Amniotic stem cell (primary cell): ENCODE measurements around the gene DSCAML1.

Experiments used
- DNase-seq: peaks from one replicate; lab custom pipeline; 2025; lab: John Stamatoyannopoulos, UW

The DSCAML1 gene

DNA sequence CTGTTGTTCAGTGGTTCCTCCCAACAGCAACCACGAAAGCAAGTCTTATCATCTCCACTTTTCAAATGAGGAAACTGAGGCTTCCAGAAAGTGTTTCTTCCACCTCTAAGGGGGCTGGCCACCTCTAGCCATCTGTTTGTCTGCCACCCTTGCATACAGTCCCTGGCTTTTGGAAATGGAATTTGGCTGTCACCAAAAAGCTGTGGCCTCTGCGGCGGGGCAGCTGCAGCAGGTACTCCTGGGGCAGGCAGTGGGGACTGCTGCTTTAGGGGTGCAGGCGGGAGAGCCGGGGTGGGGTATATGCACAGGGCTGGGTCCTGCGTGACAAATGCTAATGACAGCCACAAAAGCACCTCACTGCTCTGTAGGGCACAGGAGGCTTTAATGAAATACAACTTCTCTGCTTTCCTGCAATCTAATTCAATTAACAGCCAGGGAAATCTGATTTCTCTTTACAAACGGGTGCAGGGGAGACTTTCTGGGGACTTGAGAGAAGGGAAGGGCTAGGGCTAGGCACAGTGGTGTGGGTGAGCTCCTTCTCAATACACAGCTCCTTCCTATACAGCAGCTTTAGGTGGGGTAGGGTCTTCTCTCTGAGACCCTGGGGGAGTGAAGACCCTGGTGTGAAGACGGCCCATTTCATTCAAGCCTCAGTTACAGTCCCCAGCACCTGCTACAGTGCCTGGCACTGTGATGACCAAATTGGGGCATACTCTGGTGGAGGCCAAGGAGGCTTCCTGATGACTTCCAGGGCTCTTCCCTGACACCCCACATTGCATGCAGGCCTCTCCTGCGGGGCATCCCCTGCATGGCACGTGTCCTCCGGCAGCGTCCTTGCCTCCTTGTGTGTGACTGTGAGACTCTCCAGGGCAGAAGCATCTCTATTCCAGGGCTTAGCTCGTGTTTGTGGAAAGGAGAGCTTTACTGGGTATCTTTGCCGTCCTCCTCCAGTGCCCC, 307.7 kb downstream of the DSCAML1 start:
- DNase-seq: no peak

DNA sequence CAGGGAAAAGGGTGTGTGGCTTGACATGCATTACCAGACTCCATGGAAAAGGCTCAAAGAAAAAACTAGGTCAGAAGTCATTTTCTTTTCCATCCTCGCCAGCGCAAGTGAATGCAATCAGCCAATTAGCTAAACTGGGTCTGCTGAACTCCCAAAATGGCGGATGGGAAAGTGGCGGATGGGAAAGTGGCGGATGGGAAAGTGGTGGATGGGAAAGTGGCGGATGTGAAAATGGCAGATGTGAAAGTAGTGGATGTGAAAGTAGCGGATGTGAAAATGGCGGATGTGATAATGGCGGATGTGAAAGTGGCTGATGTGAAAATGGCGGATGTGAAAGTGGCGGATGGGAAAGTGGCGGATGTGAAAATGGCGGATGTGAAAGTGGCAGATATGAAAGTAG, 311.0 kb downstream of the DSCAML1 start:
- DNase-seq: no peak

DNA sequence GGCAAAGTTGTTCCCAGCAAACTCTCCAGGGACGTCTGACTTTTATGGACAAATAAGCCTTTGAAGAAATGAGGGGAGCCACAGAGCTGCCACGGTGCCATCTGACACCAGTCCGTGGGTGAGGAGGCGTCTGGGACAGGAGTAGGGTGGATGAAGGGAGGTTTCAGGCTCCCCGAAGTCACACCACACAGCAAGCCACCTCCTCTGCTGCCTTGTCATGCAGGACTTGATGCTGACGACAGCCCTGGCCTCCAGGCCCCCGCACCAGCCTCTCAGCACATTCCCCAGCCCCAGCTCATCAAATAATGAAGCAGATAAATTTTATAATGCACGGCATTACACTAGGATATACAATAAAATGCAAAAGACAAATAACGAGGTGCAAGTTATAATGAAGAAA, 312.9 kb downstream of the DSCAML1 start:
- no peak for DNase-seq

DNA sequence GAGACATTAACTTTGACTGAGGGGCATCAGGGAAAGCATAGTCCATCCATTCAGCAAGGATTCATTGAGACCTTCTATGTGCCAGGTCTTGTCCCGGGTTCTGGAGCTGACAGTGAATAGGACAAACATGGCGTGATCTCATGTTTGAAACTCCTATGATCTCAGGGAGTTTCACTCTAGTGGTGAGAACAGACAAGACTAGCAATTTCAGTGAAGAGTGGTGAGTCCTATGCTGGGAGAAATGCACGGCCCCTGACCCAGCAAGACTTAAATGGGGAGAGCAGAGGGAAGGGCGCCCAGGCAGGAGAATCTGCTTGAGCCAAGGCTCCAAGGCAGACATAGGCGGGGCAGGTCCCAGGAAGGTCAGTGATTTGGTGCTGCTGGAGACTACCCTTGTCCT, 313.6 kb downstream of the DSCAML1 start:
- no peak for DNase-seq

DNA sequence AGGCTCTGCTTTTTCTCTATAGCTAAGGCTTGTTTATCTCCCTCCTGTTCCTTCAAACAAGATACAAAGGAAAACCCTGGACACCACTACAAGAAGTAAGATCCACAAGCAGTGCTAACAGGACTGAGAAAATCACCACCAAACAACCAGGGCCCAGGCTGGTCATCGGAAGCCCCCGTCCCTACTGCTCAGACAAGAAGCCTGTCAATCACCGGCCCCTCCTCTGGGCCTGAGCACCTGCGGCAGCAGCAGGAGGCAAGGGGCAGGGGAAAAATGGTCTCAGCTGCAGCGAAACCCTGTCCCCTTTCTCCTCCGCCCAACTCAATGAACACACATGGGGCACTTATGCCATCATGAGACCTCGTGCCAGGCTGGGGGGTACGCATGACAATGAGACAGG, 314.1 kb downstream of the DSCAML1 start:
- DNase-seq: no peak

DNA sequence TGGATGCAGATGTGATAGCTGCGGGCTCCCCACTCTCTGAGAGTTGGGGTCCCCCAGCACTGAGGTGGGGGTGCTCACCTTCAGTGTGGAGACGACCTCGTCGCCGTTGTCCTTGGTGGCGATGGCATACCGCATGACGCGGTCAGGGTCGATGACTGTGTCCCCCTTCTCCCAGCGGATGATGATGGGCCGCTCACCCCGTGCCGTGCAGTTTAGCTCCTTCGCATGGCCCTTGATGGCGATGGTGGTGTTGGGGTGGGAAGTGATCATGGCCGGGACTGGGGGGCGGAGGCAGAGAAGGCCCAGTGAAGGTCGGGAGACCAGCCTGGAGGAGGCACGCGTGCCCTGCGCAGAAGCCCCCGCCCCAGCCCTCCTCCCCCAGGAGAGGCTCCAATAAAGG, 315.1 kb downstream of the DSCAML1 start:
- no peak for DNase-seq

DNA sequence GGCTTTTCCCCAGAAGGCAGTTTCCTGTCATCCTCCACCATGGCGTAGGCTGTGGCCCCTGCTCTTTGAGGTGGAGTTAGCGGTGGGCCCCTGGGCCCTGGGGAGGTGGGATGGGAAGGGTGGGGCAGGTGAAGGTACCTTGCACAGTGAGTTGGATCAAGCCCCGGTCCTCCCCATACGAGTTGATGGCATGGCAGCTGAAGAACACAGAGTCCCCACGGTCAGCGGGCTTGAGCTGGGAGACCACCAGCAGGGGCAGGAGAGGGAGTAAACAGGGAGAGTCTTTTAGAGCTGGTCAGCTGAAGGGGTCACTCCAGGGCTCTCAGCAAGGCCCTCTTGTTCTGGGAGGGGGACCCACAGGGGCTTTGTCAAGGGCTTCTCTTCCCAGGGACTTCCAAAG, 316.0 kb downstream of the DSCAML1 start:
- DNase-seq: no peak

DNA sequence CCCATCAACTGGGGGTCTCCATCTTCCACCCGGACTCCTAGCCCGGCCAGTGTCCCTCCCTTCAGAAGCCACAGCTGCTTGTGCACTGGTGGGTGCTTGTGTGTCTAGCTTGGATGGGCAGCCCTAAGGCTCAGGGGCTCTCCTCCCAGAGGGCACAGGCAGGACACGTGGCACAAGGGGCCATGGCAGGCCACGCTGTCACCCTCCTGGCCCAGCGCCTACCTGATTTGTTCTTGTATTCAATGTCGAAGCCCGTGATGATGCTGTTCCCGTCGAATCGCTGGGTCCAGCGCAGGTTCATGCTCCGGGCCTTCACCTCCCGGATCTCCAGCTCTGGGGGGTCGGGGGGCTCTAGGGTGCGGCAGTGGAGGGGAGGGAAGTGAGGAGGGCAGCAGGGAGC, 316.8 kb downstream of the DSCAML1 start:
- DNase-seq: no peak

DNA sequence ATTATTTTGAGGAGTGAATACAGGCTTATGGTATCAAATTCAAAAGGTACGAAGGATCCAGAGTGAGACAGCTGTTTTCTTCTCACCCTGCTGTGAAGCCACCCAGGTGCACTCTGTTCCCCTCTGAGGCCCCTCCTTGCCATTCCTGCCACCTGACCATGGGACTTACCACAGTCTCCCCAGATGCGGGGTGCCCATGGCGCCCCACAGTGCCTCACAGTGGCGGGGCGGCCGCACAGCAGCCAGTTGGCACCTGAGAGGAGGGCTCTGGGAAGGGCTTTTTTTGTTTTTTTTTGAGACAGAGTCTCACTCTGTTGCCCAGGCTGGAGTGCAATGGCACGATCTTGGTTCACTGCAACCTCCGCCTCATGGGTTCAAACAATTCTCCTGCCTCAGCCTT, 317.6 kb downstream of the DSCAML1 start:
- DNase-seq: no peak

DNA sequence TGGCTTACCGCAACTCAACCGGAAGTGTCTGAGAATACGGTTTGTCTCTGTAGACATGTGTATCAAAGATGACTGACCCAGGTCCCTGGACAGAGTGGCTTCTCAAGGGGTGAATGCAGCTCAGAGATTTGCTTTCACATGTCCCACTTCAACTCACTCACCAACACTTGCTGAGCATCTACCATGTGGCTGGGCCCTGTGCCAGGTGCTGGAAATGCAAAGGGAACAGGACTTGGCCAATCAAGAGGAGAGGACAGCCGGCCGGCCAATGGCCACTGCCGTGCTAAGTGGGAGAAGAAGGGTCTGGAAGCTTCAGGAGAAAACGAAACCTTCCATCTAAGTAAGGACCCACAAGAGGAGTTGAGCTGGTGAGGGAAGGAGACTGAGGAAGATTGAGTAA, 318.1 kb downstream of the DSCAML1 start:
- DNase-seq: no peak

DNA sequence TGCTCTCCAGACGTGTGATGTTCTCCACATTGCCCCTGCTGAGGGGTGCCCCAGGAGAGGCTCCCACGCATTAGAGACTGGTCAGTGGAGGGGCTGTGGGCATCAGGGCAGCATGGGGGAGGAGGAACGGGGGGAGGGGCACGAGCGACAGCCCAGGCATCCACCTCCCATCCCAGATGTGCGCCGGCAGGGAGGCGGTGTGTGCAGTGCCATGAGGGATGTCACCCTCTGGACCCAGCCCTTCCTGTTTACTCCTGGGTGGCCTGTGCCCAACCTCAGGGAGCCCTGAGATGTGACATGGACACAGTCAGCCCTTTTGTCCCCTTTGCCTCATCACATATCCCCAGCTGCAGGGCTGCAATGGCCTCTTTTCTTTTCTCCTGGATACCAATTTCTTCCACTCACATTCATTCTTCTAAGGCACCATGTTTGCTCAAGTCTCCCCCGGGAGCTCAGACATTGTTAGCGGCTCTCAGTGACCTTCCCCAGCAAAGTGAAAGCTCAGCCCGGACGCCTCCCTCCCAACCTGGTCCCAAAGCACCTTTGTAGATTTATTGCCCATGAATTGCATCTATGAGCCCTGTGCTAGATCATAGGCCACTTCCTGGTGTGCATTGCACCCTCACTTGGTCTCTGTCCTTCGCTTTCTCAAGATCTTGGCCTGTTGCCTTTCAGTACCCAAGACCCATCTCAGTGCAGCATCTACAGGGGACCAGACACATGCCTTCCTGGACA, 318.7 kb downstream of the DSCAML1 start:
- no peak for DNase-seq

DNA sequence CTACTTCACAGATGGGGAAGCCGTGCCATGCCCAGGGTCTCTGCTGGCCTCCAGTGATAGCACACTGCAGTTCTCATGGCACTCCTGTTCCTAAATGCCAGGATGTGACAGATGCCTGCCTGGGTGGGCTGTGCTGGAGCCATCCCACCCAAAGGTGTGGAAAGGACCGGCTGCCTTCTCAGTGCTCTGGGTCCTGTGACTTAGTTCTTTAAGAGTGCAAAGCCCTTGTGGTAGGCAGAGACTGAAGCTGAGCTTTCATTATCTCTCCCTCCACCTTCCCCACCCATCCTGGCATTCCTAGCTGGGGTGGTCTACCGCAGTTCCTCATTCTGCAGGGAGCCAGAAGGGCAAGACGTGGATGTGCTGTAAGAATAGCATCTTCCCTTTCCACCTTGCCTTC, 319.3 kb downstream of the DSCAML1 start:
- no peak for DNase-seq

DNA sequence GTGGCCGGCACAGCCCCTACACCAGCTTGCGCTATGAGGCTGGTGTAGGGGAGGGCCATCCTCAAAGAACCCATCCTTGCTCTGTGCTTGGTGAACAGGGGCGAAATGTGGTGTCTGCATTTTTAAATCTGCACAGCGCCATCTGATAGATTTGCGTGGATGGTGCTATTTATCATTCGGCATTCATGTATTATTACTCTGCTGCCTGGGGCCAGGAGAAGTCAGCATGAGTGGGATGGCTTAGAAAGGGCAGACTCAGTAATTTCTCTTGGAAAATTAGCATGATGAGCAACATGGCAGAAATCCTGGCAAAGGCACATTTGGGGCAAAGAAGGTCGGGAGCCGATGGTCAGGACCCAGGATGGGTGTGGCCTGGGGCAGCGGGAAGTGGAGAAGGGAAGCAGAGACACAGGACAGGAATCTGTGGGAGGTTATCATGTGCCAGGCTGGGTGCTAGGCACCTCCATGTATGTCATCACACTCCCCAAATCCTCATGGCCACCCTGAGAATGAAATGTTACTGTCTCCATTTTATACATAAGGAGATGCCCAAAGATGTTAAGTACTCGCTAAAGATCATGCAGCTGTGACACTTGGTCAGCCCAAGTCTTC, 320.4 kb downstream of the DSCAML1 start:
- no peak for DNase-seq

DNA sequence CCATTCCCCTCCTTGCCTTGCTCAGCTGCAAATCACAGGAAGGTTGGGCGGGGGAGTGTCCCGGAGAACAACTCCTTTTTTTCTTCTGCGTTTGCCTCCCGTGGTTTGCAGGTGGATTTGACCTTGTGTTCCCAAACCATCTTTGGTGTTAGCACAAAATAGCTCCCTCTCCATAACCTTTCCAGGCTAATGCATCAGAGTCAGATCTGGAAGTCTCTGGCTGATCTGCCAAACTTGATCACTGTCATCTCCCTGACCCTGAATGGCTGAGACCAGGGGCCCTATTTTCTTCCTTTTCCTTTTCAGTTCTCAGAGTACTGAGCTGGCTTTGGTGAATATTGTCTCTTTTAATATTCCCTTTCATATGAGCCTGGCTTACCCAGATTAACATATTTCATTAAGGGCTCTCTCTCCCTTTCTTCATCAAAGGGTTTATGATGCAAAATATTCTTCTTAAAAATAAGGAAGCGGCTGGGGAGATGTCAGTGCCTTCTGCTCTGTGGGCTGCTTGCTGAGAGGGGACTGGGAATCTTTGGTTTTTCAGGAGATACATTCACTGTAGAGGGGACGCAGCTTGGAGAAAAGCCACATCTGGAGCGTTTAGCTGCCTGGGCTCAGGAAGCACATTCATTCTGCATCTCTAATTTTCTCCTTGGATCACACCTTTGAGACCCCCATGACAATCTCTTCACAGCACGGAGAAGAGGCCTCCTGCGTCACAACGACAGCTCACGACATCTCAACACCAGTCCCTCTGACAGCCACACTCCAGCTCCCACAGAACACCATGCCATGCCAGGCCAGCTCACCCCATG, 321.1 kb downstream of the DSCAML1 start:
- DNase-seq: no peak

DNA sequence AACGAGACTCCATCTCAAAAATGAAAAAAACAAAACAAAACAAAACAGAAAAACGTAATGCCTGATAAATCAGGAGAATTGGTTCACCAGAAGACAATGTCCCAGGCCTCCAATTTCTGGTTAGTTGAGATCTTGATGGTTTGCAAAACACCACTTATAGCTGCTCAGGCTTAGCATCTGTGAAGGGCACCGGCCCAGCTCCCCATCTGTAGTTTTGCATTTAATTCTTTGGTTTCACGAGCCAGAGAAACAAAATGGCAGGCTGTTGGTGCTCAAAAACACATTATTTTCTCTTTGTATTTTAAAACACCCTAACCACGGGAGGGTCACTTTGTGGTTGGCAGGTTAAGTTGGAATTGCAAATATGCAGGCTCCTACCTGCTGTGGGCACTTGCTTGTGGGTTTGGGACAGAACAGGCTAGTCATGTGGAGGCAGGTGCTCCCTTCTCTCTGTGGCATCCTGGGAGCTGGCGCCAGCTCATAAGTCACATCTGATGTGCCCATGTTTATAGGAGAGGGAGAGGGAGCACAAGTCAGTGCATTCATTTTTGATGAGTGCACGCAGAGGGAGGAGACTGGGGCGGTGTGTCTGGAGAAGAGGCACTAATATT, 323.4 kb downstream of the DSCAML1 start:
- DNase-seq: no peak

DNA sequence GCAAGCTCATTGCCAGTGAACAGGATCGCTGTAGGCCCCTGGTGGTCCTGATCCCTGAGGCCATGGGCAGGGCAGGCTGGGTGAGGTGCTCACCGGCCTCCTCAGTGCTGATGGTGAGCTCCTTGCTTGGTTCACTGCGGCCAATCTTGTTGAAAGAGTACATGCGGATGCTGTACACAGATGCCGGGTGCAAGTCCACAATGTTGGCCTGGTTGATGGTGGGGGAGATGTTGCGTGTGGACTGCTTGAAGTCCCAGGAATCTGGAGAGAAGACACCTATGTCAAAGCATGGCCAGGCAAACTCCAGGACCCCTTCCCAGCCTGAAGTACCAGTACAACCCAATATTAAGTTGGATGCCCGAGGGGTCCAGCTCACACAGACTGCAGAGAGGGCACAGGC, 325.2 kb downstream of the DSCAML1 start:
- DNase-seq: no peak

DNA sequence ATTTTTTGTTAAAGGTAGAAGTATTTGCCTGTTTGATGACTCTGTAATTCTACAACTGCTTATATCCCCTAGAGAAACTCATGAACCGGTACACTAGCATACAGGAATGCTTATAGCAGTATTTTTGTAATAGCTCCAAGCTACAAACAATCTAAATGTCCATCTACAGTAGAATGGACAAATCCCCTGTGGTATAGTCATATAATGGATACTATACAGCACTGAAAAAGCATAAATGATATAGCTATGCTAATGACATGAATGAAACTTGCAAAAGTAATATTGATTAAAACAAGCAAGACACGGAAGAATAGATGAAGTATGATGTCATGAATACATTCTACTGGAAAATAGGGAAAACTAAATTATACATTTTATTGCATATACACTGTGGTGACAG, 326.4 kb downstream of the DSCAML1 start:
- DNase-seq: no peak

DNA sequence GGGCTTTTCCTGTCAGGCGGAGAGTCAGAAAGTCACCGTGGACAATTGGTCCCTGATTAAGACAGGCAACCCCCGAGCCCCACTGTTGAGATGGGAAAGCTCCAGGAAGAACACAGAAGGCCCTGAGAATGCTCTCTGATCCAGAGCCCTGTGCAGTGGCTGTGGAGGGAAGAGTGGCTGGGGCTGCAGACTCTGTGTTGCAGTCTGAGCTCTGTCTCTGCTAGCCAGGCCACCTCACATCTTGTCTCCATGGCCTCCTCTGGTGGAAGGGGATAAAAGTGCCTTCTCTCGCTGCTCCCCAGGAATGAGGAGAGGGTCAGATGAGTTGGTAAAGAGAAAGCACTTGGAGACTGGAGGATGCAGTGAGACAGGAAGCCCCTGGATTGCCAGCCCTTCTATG, 328.1 kb downstream of the DSCAML1 start:
- DNase-seq: no peak

DNA sequence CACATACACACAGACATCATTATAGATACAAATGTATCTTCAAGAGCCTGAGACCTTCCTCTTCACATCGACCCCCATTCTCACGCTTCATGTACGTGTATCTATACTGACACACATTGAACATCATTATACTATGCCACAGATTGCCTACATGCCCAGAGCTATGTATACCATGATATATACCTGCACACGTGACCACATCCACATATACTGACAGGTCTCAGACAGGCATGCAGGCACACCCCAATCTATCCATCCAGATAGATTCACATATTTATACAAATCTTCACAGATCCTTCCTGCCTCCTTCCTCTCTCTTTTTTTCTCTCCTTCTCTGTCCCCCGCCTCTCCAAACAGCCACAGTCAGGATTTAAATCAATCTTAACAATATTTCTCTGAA, 329.2 kb downstream of the DSCAML1 start:
- DNase-seq: no peak

DNA sequence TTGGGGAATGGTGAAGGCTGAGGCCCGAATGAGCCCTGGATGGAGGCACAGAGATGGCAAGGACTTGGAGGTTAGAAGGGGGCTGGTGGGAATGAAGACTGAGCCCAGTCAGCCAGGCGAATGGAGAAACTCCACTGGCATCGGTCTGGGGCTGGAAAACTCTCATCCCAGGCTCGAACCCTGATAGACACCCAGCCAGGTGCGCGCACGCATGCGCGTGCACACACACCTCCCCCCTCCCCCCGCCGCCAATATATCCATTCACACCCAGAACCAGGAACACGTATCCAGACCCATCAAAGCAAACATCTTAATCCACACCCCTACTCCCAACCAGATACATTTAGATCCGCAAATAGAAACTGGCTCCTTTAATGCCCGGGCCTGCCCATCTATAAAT, 330.1 kb downstream of the DSCAML1 start:
- DNase-seq: no peak

DNA sequence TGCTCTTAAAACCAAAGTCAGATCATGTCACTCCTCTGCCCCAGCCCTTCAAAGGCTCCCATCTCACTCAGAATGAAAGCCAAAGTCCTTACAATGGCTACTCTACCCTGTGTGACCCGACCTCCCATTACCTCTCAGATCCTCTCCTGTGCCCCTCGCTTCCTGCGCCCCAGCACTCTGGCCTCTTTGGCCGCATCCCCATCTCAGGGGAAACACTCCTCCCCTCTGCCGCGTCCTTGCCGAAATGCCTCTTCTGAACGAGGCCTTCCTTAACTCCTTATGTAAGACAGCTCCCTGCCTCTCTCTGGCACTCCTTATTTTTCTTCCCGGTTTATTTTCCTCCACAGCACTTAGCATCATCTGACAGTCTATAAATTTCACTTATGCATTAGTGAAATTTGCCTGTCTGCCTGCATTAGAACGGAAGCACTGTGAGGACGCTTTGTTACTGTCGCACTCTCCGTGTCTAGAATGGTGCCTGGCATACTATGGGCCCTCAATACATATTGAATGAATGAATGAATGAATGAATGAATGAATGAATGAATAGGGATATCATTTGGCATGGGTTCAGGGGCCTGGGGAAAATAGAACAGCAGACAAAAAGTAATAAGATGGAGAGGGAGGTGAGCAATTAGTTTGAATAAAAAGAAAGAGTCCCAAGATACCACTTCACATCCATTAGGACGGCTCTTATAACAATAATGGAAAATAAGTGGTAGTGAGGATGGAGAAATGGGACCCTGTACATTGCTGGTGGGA, 331.6 kb downstream of the DSCAML1 start:
- no peak for DNase-seq
